Natural killer cell treated with Interleukin-12 subunit alpha and Interleukin-12 subunit beta and Interleukin-15 and Interleukin-18, amount 100 ng/mL, for 72 hours (primary cell): ENCODE data around the gene PRAMEF11. TPM values are rescaled to one million over a fixed set of nuclear protein-coding genes. Genes with fewer than 3 reads are reported as not detected.
"Not testable (repeated sequence)": the region's sequence is repeated elsewhere in the genome, so short reads cannot be mapped to it uniquely, and the experiment has no call there.

ENCODE experiments used
- ATAC-seq, 2 donors: fragments of 150-1000 bp; cut with Tn5 transposase in 1 of 2; sonication (Bioruptor Pico), chemical (Tn5 transposase) in 1 of 2; 2 replicates each; pipeline ENCODE4 v1.10.0; 2021
- DNase-seq: peaks from one replicate; pipeline ENCODE4 v3.0.0; 2022; ENCODE audit warnings: low spot score
- H3K27ac Mint-ChIP-seq, 2 donors: 1 replicate in 1 of 2; 2 replicates in 1 of 2; pipeline ENCODE4 v1.8.0; 2022; ENCODE audit warnings: mixed read lengths in 2 of 2, mild to moderate bottlenecking in 1 of 2, moderate library complexity in 1 of 2
- H3K27me3 Mint-ChIP-seq, 2 donors: 1 replicate in 1 of 2; 2 replicates in 1 of 2; pipeline ENCODE4 v1.8.0; 2022; ENCODE audit warnings: mixed read lengths in 2 of 2
- H3K36me3 Mint-ChIP-seq: one replicate; pipeline ENCODE4 v1.8.0; 2022; ENCODE audit warnings: mixed read lengths
- H3K4me1 Mint-ChIP-seq, 2 donors: 1 replicate in 1 of 2; 2 replicates in 1 of 2; pipeline ENCODE4 v1.8.0; 2022; ENCODE audit warnings: low read depth in 2 of 2, mixed read lengths in 2 of 2, mild to moderate bottlenecking in 1 of 2
- H3K4me3 Mint-ChIP-seq: one replicate; pipeline ENCODE4 v1.8.0; 2022; ENCODE audit warnings: mixed read lengths
- H3K9me3 Mint-ChIP-seq: 2 replicates; pipeline ENCODE4 v1.8.0; 2022; ENCODE audit warnings: mixed read lengths
- total RNA-seq, 2 donors: library from RNA; stranded (reverse); gene quantifications; one replicate each; pipeline ENCODE4 v1.2.3, GENCODE V29; 2022

The PRAMEF11 gene
- total RNA-seq, 2 donors from 2014 or later: not detected

GRCh38 chr1:12784729-12785128 lies 46.5 kb downstream of the PRAMEF11 start:
- ATAC-seq, H3K27ac Mint-ChIP-seq, DNase-seq, H3K4me1 Mint-ChIP-seq, H3K4me3 Mint-ChIP-seq, H3K9me3 Mint-ChIP-seq: not testable (repeated sequence)
- H3K36me3 Mint-ChIP-seq: peaks cover 18% of the 10 kb centered on the region
- H3K27me3 Mint-ChIP-seq: peaks cover under 1 to 13% of the 10 kb centered on the region in 2 donors

GRCh38 chr1:12783783-12784182 lies 47.4 kb downstream of the PRAMEF11 start:
- not testable (repeated sequence) for H3K9me3 Mint-ChIP-seq, H3K4me1 Mint-ChIP-seq, DNase-seq, H3K4me3 Mint-ChIP-seq, H3K27ac Mint-ChIP-seq, ATAC-seq
- Mint-ChIP-seq H3K27me3 (peaks cover 6 to 21% of the 10 kb centered on the region in 2 donors), H3K36me3 (peaks cover 18% of the 10 kb centered on the region)

- H3K27ac Mint-ChIP-seq, DNase-seq, H3K9me3 Mint-ChIP-seq, ATAC-seq, H3K4me3 Mint-ChIP-seq, H3K4me1 Mint-ChIP-seq: not testable (repeated sequence)
- H3K27me3 Mint-ChIP-seq: peaks cover 10 to 26% of the 10 kb centered on the region in 2 donors
- peaks cover 18% of the 10 kb centered on the region for H3K36me3 Mint-ChIP-seq
Measured at GRCh38 chr1:12781488-12781887, 49.7 kb downstream of the PRAMEF11 start.

GRCh38 chr1:12778907-12779306 lies 52.3 kb downstream of the PRAMEF11 start:
- peaks cover 10 to 18% of the 10 kb centered on the region in 2 donors for H3K27me3 Mint-ChIP-seq
- no peak overlapping the region for H3K27ac Mint-ChIP-seq

GRCh38 chr1:12778061-12778460 lies 53.1 kb downstream of the PRAMEF11 start:
- Mint-ChIP-seq H3K36me3 (peaks cover 2% of the 10 kb centered on the region), H3K4me3 (no peak overlapping the region), H3K4me1 (no peaks in the 10 kb centered on the region), H3K27ac (no peak overlapping the region), H3K9me3 (no peaks in the 10 kb centered on the region), H3K27me3 (peaks cover 11 to 14% of the 10 kb centered on the region in 2 donors)
- DNase-seq: no peak
- ATAC-seq: no peak

More at GRCh38 chr1:12778907-12779306, 52.3 kb downstream of the PRAMEF11 start:
- DNase-seq (no peak), ATAC-seq (no peak)
- H3K9me3 Mint-ChIP-seq: no peaks in the 10 kb centered on the region
- no peaks in the 10 kb centered on the region for H3K4me1 Mint-ChIP-seq
- no peak overlapping the region for H3K4me3 Mint-ChIP-seq
- H3K36me3 Mint-ChIP-seq: peaks cover 7% of the 10 kb centered on the region

GRCh38 chr1:12776801-12777557 lies 54.2 kb downstream of the PRAMEF11 start:
- Mint-ChIP-seq H3K4me3 (no peak overlapping the region), H3K9me3 (no peaks in the 10 kb centered on the region), H3K27ac (no peak overlapping the region), H3K4me1 (no peaks in the 10 kb centered on the region), H3K27me3 (peaks cover 13 to 14% of the 10 kb centered on the region in 2 donors), H3K36me3 (no peaks in the 10 kb centered on the region)
- no peak for DNase-seq
- ATAC-seq: peak in 1 of 2 donors; percentile 15

- Mint-ChIP-seq H3K27me3 (peaks cover 18 to 22% of the 10 kb centered on the region in 2 donors), H3K9me3 (no peaks in the 10 kb centered on the region), H3K4me3 (no peak overlapping the region), H3K27ac (no peak overlapping the region), H3K36me3 (no peaks in the 10 kb centered on the region), H3K4me1 (no peaks in the 10 kb centered on the region)
- ATAC-seq (no peak), DNase-seq (no peak)
Measured at GRCh38 chr1:12775443-12775842, 55.8 kb downstream of the PRAMEF11 start.

GRCh38 chr1:12774801-12775345 lies 56.3 kb downstream of the PRAMEF11 start:
- DNase-seq (no peak), ATAC-seq (no peak)
- Mint-ChIP-seq H3K27ac (no peak overlapping the region), H3K27me3 (peaks cover 23 to 28% of the 10 kb centered on the region in 2 donors), H3K9me3 (no peaks in the 10 kb centered on the region), H3K4me3 (no peak overlapping the region), H3K4me1 (no peaks in the 10 kb centered on the region), H3K36me3 (no peaks in the 10 kb centered on the region)

Other genes starting within 250 kb of the PRAMEF11 start
- 100 to 1,000 TPM in 1 of 2 donors, 10 to 100 TPM in 1; 96.6 to 178 TPM for gene DHRS3, start 213.2 kb downstream of the PRAMEF11 start, total RNA-seq
- gene AADACL4, start 187.3 kb downstream of the PRAMEF11 start, total RNA-seq: not detected
- gene AADACL3, start 115.3 kb downstream of the PRAMEF11 start, total RNA-seq: not detected
- not detected for gene CFAP107, start 85.2 kb downstream of the PRAMEF11 start, total RNA-seq
- not detected for gene PRAMEF12, start 57.7 kb downstream of the PRAMEF11 start, total RNA-seq
- not detected for gene PRAMEF1, start 40.0 kb downstream of the PRAMEF11 start, total RNA-seq
- not detected for gene HNRNPCL1, start 17.3 kb upstream of the PRAMEF11 start, total RNA-seq
- gene PRAMEF2, start 25.7 kb upstream of the PRAMEF11 start, total RNA-seq: not detected
- gene PRAMEF4, start 54.8 kb upstream of the PRAMEF11 start, total RNA-seq: not detected
- not detected for gene PRAMEF10, start 66.9 kb upstream of the PRAMEF11 start, total RNA-seq
- not detected for gene PRAMEF7, start 85.2 kb upstream of the PRAMEF11 start, total RNA-seq
- not detected for gene PRAMEF6, start 116.2 kb upstream of the PRAMEF11 start, total RNA-seq
- gene PRAMEF27, start 225.2 kb upstream of the PRAMEF11 start, total RNA-seq: not detected
- not detected for gene HNRNPCL3, start 229.4 kb upstream of the PRAMEF11 start, total RNA-seq
- not detected for gene PRAMEF25, start 239.4 kb upstream of the PRAMEF11 start, total RNA-seq